Activated T-helper 1 cell treated with anti-CD3 and anti-CD28 coated beads, Interleukin-12 subunit alpha, Interleukin-12 subunit beta, Interleukin-2, Interleukin-4 antibody, amounts not matched to agents 30 ng/mL and 10 ng/mL and 1 ng/mL, durations not matched to agents 14 hours and 24 hours and 36 hours (primary cell): ENCODE measurements around the gene KIR3DL2. TPM values are rescaled to one million over a fixed set of nuclear protein-coding genes. Genes with fewer than 3 reads are reported as not detected.
"Not testable (repeated sequence)": the region's sequence is repeated elsewhere in the genome, so short reads cannot be mapped to it uniquely, and the experiment has no call there.

Source experiments
- DNase-seq: peaks from one replicate; pipeline ENCODE4 v3.0.0; 2021; ENCODE audit warnings: low spot score
- H3K27ac Mint-ChIP-seq: one replicate; pipeline ENCODE4 v1.8.0; 2021; ENCODE audit warnings: mild to moderate bottlenecking, mixed read lengths
- H3K27me3 Mint-ChIP-seq: one replicate; pipeline ENCODE4 v1.8.0; 2022; ENCODE audit warnings: mild to moderate bottlenecking, moderate library complexity, mixed read lengths; ENCODE audit not compliant: insufficient read depth
- H3K36me3 Mint-ChIP-seq: one replicate; pipeline ENCODE4 v1.8.0; 2021; ENCODE audit warnings: low read depth, mixed read lengths
- H3K4me1 Mint-ChIP-seq: one replicate; pipeline ENCODE4 v1.8.0; 2021; ENCODE audit warnings: low read depth, mixed read lengths
- H3K4me3 Mint-ChIP-seq: one replicate; pipeline ENCODE4 v1.8.0; 2021; ENCODE audit warnings: mild to moderate bottlenecking, moderate library complexity, mixed read lengths
- H3K9me3 Mint-ChIP-seq: one replicate; pipeline ENCODE4 v1.8.0; 2021; ENCODE audit warnings: mixed read lengths
- intact Hi-C: fragments of 100-400 bp; cut with micrococcal nuclease; formaldehyde crosslinking; loops from one replicate; pipeline ENCODE4 v1.15.1; 2024
- total RNA-seq: library from RNA; stranded (reverse); gene quantifications from 2 replicates; pipeline ENCODE4 v1.2.3, GENCODE V29; 2022

Gene KIR3DL2
- total RNA-seq, 1 donor from 2014 or later = 0.65 TPM

GRCh38 chr19:54882758-54883157, 32.5 kb downstream of the KIR3DL2 start:
- peaks cover 12% of the 10 kb centered on the region for H3K4me1 Mint-ChIP-seq
- peaks cover 5% of the 10 kb centered on the region for H3K27me3 Mint-ChIP-seq
- intact Hi-C loops = loop anchor here (2.0 to 10.0 kb wide), 5 partner anchors 180 to 620 kb away; partner anchors contain the start of genes DNAAF3 and RDH13
- H3K27ac Mint-ChIP-seq = no peak overlapping the region
- H3K36me3 Mint-ChIP-seq = no peaks in the 10 kb centered on the region
- no peaks in the 10 kb centered on the region for H3K9me3 Mint-ChIP-seq
- DNase-seq = peak; percentile 4
- H3K4me3 Mint-ChIP-seq = peak overlapping the region; percentile 56

GRCh38 chr19:54883228-54883627, 33.0 kb downstream of the KIR3DL2 start:
- peaks cover 5% of the 10 kb centered on the region for H3K27me3 Mint-ChIP-seq
- intact Hi-C loops = loop anchor here (2.0 to 10.0 kb wide), 5 partner anchors 179 to 619 kb away; partner anchors contain the start of genes DNAAF3 and RDH13
- no peaks in the 10 kb centered on the region for H3K36me3 Mint-ChIP-seq
- DNase-seq = no peak
- H3K27ac Mint-ChIP-seq = no peak overlapping the region
- no peaks in the 10 kb centered on the region for H3K9me3 Mint-ChIP-seq
- H3K4me3 Mint-ChIP-seq = no peak overlapping the region
- H3K4me1 Mint-ChIP-seq = peaks cover 12% of the 10 kb centered on the region

GRCh38 chr19:54888239-54888638, 38.0 kb downstream of the KIR3DL2 start:
- no peak for DNase-seq
- H3K4me1 Mint-ChIP-seq = no peaks in the 10 kb centered on the region
- no peak overlapping the region for H3K4me3 Mint-ChIP-seq
- no peak overlapping the region for H3K27ac Mint-ChIP-seq
- no peaks in the 10 kb centered on the region for H3K36me3 Mint-ChIP-seq
- no peaks in the 10 kb centered on the region for H3K9me3 Mint-ChIP-seq
- intact Hi-C loops = loop anchor here (10.0 kb wide), 1 partner anchor 247 kb away; no protein-coding TSS in a partner anchor
- no peaks in the 10 kb centered on the region for H3K27me3 Mint-ChIP-seq

- intact Hi-C loops = loop anchor here (10.0 kb wide), 1 partner anchor 245 kb away; no protein-coding TSS in a partner anchor
- no peaks in the 10 kb centered on the region for H3K9me3 Mint-ChIP-seq
Measured at GRCh38 chr19:54889566-54889965, 39.3 kb downstream of the KIR3DL2 start.

GRCh38 chr19:54893406-54893805, 43.2 kb downstream of the KIR3DL2 start:
- Mint-ChIP-seq H3K4me1 (no peaks in the 10 kb centered on the region), H3K36me3 (no peaks in the 10 kb centered on the region), H3K4me3 (no peak overlapping the region), H3K9me3 (no peaks in the 10 kb centered on the region), H3K27me3 (no peaks in the 10 kb centered on the region), H3K27ac (no peak overlapping the region)
- intact Hi-C loops = no loop called here
- DNase-seq = no peak

More at GRCh38 chr19:54889566-54889965, 39.3 kb downstream of the KIR3DL2 start:
- Mint-ChIP-seq H3K27me3 (no peaks in the 10 kb centered on the region), H3K36me3 (no peaks in the 10 kb centered on the region), H3K4me3 (no peak overlapping the region), H3K27ac (no peak overlapping the region), H3K4me1 (no peaks in the 10 kb centered on the region)
- no peak for DNase-seq

GRCh38 chr19:54894106-54894505, 43.9 kb downstream of the KIR3DL2 start:
- H3K27ac Mint-ChIP-seq, H3K4me3 Mint-ChIP-seq, H3K27me3 Mint-ChIP-seq, H3K4me1 Mint-ChIP-seq, DNase-seq, H3K9me3 Mint-ChIP-seq, H3K36me3 Mint-ChIP-seq, intact Hi-C loops: not testable (repeated sequence)

- no peak for DNase-seq
- no peak overlapping the region for H3K4me3 Mint-ChIP-seq
- intact Hi-C loops = no loop called here
- H3K4me1 Mint-ChIP-seq = no peaks in the 10 kb centered on the region
- no peaks in the 10 kb centered on the region for H3K36me3 Mint-ChIP-seq
- no peaks in the 10 kb centered on the region for H3K9me3 Mint-ChIP-seq
- H3K27me3 Mint-ChIP-seq = no peaks in the 10 kb centered on the region
- no peak overlapping the region for H3K27ac Mint-ChIP-seq
Measured at GRCh38 chr19:54896036-54896435, 45.8 kb downstream of the KIR3DL2 start.

- H3K36me3 Mint-ChIP-seq, H3K9me3 Mint-ChIP-seq, DNase-seq, H3K4me3 Mint-ChIP-seq, H3K27me3 Mint-ChIP-seq, H3K27ac Mint-ChIP-seq, intact Hi-C loops, H3K4me1 Mint-ChIP-seq: not testable (repeated sequence)
Measured at GRCh38 chr19:54898685-54899084, 48.4 kb downstream of the KIR3DL2 start.

- H3K4me3 Mint-ChIP-seq, H3K27ac Mint-ChIP-seq, DNase-seq, H3K27me3 Mint-ChIP-seq, intact Hi-C loops, H3K4me1 Mint-ChIP-seq, H3K9me3 Mint-ChIP-seq, H3K36me3 Mint-ChIP-seq: not testable (repeated sequence)
Measured at GRCh38 chr19:54899646-54900045, 49.4 kb downstream of the KIR3DL2 start.

- H3K27me3 Mint-ChIP-seq, H3K9me3 Mint-ChIP-seq, DNase-seq, H3K4me1 Mint-ChIP-seq, H3K27ac Mint-ChIP-seq, H3K36me3 Mint-ChIP-seq, H3K4me3 Mint-ChIP-seq, intact Hi-C loops: not testable (repeated sequence)
Measured at GRCh38 chr19:54901153-54901552, 50.9 kb downstream of the KIR3DL2 start.

- H3K27me3 Mint-ChIP-seq = peaks cover 6% of the 10 kb centered on the region
- H3K27ac Mint-ChIP-seq = no peak overlapping the region
- no peaks in the 10 kb centered on the region for H3K9me3 Mint-ChIP-seq
- no peak for DNase-seq
- intact Hi-C loops = no loop called here
- no peaks in the 10 kb centered on the region for H3K36me3 Mint-ChIP-seq
- no peaks in the 10 kb centered on the region for H3K4me1 Mint-ChIP-seq
- no peak overlapping the region for H3K4me3 Mint-ChIP-seq
Measured at GRCh38 chr19:54902061-54902460, 51.8 kb downstream of the KIR3DL2 start.

- Mint-ChIP-seq H3K27ac (no peak overlapping the region), H3K4me3 (no peak overlapping the region), H3K27me3 (peaks cover 6% of the 10 kb centered on the region), H3K9me3 (no peaks in the 10 kb centered on the region), H3K36me3 (no peaks in the 10 kb centered on the region), H3K4me1 (no peaks in the 10 kb centered on the region)
- no peak for DNase-seq
- intact Hi-C loops = no loop called here
Measured at GRCh38 chr19:54903303-54903702, 53.1 kb downstream of the KIR3DL2 start.

GRCh38 chr19:54904261-54904660, 54.0 kb downstream of the KIR3DL2 start:
- H3K36me3 Mint-ChIP-seq, H3K27me3 Mint-ChIP-seq, H3K9me3 Mint-ChIP-seq, intact Hi-C loops, DNase-seq, H3K4me1 Mint-ChIP-seq, H3K27ac Mint-ChIP-seq, H3K4me3 Mint-ChIP-seq: not testable (repeated sequence)

GRCh38 chr19:54905421-54905802, 55.2 kb downstream of the KIR3DL2 start:
- no peak overlapping the region for H3K4me3 Mint-ChIP-seq
- no peak for DNase-seq
- peaks cover 6% of the 10 kb centered on the region for H3K27me3 Mint-ChIP-seq
- H3K27ac Mint-ChIP-seq = no peak overlapping the region
- no peaks in the 10 kb centered on the region for H3K9me3 Mint-ChIP-seq
- no peaks in the 10 kb centered on the region for H3K4me1 Mint-ChIP-seq
- intact Hi-C loops = no loop called here
- H3K36me3 Mint-ChIP-seq = no peaks in the 10 kb centered on the region
